ENCODE measurements around the gene RAPGEF2.

DNA sequence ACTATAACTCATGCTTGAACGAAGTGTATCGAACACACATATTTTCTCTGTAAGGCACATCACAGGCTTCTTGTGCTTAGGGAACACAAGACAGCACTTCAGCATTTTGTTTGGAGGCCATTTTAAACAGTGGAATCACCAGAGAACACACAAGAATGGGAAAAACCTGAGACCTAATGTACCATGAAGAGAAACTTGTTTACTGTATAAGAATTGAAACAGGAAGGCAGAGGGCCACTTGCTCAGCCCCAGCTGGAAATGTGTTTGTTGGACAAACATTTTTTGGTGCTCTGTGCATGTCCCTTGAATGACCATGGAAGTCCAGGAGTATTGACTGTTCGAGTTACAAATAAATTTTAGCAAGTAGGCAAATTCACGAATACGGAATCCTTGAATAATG, 47.5 kb downstream of the RAPGEF2 start:
- TF ChIP-seq, protein P1, sequence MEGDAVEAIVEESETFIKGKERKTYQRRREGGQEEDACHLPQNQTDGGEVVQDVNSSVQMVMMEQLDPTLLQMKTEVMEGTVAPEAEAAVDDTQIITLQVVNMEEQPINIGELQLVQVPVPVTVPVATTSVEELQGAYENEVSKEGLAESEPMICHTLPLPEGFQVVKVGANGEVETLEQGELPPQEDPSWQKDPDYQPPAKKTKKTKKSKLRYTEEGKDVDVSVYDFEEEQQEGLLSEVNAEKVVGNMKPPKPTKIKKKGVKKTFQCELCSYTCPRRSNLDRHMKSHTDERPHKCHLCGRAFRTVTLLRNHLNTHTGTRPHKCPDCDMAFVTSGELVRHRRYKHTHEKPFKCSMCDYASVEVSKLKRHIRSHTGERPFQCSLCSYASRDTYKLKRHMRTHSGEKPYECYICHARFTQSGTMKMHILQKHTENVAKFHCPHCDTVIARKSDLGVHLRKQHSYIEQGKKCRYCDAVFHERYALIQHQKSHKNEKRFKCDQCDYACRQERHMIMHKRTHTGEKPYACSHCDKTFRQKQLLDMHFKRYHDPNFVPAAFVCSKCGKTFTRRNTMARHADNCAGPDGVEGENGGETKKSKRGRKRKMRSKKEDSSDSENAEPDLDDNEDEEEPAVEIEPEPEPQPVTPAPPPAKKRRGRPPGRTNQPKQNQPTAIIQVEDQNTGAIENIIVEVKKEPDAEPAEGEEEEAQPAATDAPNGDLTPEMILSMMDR (IDR thresholded peaks at IDR 0.05), result no peak
- no peak for TF ChIP-seq ZFX (IDR thresholded peaks at IDR 0.05; ENCODE audit: borderline replicate concordance)

All from 22Rv1 (cell line).